GM18498 (cell line): Measurements from ENCODE around the gene FGFR2.

Source experiments
- ATAC-seq: cut with Tn5 transposase; IDR thresholded peaks from one replicate; pipeline ENCODE4 v1.9.1; 2021; ENCODE audit warnings: mild to moderate bottlenecking, moderate library complexity; ENCODE audit not compliant: unreplicated experiment

FGFR2 gene

GRCh38 chr10:121592155-121592890 lies 5.9 kb downstream of the FGFR2 start:
- ATAC-seq: no peak

- no peak for ATAC-seq
Measured at GRCh38 chr10:121591186-121591585, 7.1 kb downstream of the FGFR2 start.

GRCh38 chr10:121590772-121591171 lies 7.5 kb downstream of the FGFR2 start:
- ATAC-seq: no peak

- ATAC-seq: no peak
Measured at GRCh38 chr10:121589553-121589952, 8.7 kb downstream of the FGFR2 start.

GRCh38 chr10:121583857-121584256 lies 14.4 kb downstream of the FGFR2 start:
- ATAC-seq: no peak

GRCh38 chr10:121583258-121583657 lies 15.0 kb downstream of the FGFR2 start:
- no peak for ATAC-seq

- no peak for ATAC-seq
Measured at GRCh38 chr10:121580276-121581116, 17.7 kb downstream of the FGFR2 start.

- ATAC-seq: no peak
Measured at GRCh38 chr10:121579656-121580055, 18.6 kb downstream of the FGFR2 start.

GRCh38 chr10:121578965-121579364 lies 19.3 kb downstream of the FGFR2 start:
- no peak for ATAC-seq

- ATAC-seq: no peak
Measured at GRCh38 chr10:121578298-121578697, 19.9 kb downstream of the FGFR2 start.

- no peak for ATAC-seq
Measured at GRCh38 chr10:121577568-121577967, 20.7 kb downstream of the FGFR2 start.

GRCh38 chr10:121576139-121576538 lies 22.1 kb downstream of the FGFR2 start:
- ATAC-seq: no peak

- ATAC-seq: no peak
Measured at GRCh38 chr10:121574519-121575166, 23.6 kb downstream of the FGFR2 start.

GRCh38 chr10:121573538-121573941 lies 24.7 kb downstream of the FGFR2 start:
- no peak for ATAC-seq

- no peak for ATAC-seq
Measured at GRCh38 chr10:121572859-121573537, 25.2 kb downstream of the FGFR2 start.

GRCh38 chr10:121570315-121570714 lies 27.9 kb downstream of the FGFR2 start:
- no peak for ATAC-seq

GRCh38 chr10:121568275-121568674 lies 30.0 kb downstream of the FGFR2 start:
- no peak for ATAC-seq

GRCh38 chr10:121567569-121567968 lies 30.7 kb downstream of the FGFR2 start:
- no peak for ATAC-seq

GRCh38 chr10:121566755-121567154 lies 31.5 kb downstream of the FGFR2 start:
- ATAC-seq: no peak

- ATAC-seq: no peak
Measured at GRCh38 chr10:121559326-121560026, 38.8 kb downstream of the FGFR2 start.
